Thoracic aorta (tissue), 2 donors: ENCODE measurements around the gene TRAPPC14. TPM values are rescaled to one million over a fixed set of nuclear protein-coding genes. Genes with fewer than 3 reads are reported as not detected.

ENCODE experiments used
- ATAC-seq: fragments of 150-250 bp; one replicate; pipeline ENCODE4 v1.8.0; 2017; ENCODE audit warnings: low read depth; ENCODE audit not compliant: insufficient number of reproducible peaks, low FRiP score
- DNase-seq: peaks from one replicate; pipeline ENCODE4 v3.0.0-alpha.2; 2020; ENCODE audit warnings: low spot score
- H3K27ac ChIP-seq, 2 donors: fragments of 200-600 bp; sonication (generic); 1 replicate in 1 of 2; 2 replicates in 1 of 2; pipeline ENCODE4 v1.5.1; 2016; ENCODE audit warnings: mild to moderate bottlenecking in 2 of 2, moderate library complexity in 2 of 2
- H3K27me3 ChIP-seq: fragments of 200-600 bp; sonication (generic); replicated peaks from 2 replicates; pipeline ENCODE4 v1.6.0; 2016; ENCODE audit warnings: mild to moderate bottlenecking; ENCODE audit not compliant: insufficient read depth
- H3K36me3 ChIP-seq: fragments of 200-600 bp; sonication (generic); one replicate; pipeline ENCODE4 v1.5.1; 2016
- H3K4me1 ChIP-seq, 2 donors: fragments of 200-600 bp; sonication (generic); 1 replicate in 1 of 2; 2 replicates in 1 of 2; pipeline versions ENCODE4 v1.5.1 to v1.6.0; 2016; ENCODE audit warnings: low read depth in 2 of 2, mild to moderate bottlenecking in 1 of 2; ENCODE audit not compliant: control insufficient read depth in 1 of 2
- H3K4me3 ChIP-seq: fragments of 200-600 bp; sonication (generic); 2 replicates; pipeline ENCODE4 v1.5.1; 2016; ENCODE audit warnings: mild to moderate bottlenecking
- H3K9me3 ChIP-seq: fragments of 200-600 bp; sonication (generic); 2 replicates; pipeline ENCODE4 v1.5.1; 2016
- total RNA-seq, 2 donors: library from RNA; depleted of rRNA; stranded (reverse); fragments of >200 nt; gene quantifications; one replicate each; pipeline versions ENCODE4 v1.1.0 to v1.2.3, GENCODE V29; 2016
- TF ChIP-seq, protein P1 (sequence below): fragments of 200-600 bp; sonication (generic); IDR thresholded peaks from one replicate; pipeline ENCODE4 v1.5.1; 2019; ENCODE audit warnings: antibody characterized with exemption

Gene TRAPPC14
- total RNA-seq, 2 donors from 2014 or later = 14.0 to 18.0 TPM

GRCh38 chr7:100124301-100125230, 34.0 kb downstream of the TRAPPC14 start:
- Histone ChIP-seq H3K4me3 (no peak overlapping the region), H3K36me3 (no peaks in the 10 kb centered on the region), H3K4me1 (peaks cover 13 to 36% of the 10 kb centered on the region in 2 donors), H3K27me3 (no peaks in the 10 kb centered on the region), H3K9me3 (no peaks in the 10 kb centered on the region), H3K27ac (no peak overlapping the region)
- ATAC-seq = no peak
- TF ChIP-seq, protein P1, sequence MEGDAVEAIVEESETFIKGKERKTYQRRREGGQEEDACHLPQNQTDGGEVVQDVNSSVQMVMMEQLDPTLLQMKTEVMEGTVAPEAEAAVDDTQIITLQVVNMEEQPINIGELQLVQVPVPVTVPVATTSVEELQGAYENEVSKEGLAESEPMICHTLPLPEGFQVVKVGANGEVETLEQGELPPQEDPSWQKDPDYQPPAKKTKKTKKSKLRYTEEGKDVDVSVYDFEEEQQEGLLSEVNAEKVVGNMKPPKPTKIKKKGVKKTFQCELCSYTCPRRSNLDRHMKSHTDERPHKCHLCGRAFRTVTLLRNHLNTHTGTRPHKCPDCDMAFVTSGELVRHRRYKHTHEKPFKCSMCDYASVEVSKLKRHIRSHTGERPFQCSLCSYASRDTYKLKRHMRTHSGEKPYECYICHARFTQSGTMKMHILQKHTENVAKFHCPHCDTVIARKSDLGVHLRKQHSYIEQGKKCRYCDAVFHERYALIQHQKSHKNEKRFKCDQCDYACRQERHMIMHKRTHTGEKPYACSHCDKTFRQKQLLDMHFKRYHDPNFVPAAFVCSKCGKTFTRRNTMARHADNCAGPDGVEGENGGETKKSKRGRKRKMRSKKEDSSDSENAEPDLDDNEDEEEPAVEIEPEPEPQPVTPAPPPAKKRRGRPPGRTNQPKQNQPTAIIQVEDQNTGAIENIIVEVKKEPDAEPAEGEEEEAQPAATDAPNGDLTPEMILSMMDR = no peak
- DNase-seq = no peak

- ATAC-seq (no peak), DNase-seq (no peak)
- Histone ChIP-seq H3K27me3 (no peaks in the 10 kb centered on the region), H3K27ac (no peak overlapping the region), H3K4me1 (peaks cover 15 to 34% of the 10 kb centered on the region in 2 donors), H3K9me3 (no peaks in the 10 kb centered on the region), H3K4me3 (no peak overlapping the region), H3K36me3 (no peaks in the 10 kb centered on the region)
- TF ChIP-seq, protein P1 = no peak
Observed at GRCh38 chr7:100122568-100122967, 36.0 kb downstream of the TRAPPC14 start.

DNA sequence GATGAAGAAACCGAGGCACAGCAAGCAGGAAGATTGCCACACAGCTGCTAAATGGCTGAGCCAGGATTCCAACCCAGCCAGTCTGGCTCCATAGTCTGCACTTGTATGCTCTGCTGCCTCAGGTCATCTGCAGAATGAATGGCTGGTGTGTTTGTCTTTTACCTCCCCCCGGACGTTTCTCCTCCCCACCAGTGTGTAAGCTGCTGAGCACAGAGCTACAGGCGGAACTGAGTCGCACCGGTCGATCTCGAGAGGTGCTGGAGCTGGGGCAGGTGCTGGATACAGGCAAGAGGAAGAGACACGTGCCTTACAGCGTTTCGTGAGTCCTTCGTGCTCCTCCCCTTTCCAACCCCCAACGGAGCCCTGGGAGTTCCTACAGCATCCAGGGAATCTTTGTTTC, 36.5 kb downstream of the TRAPPC14 start:
- Histone ChIP-seq H3K27ac (no peak overlapping the region), H3K36me3 (no peaks in the 10 kb centered on the region), H3K4me3 (no peak overlapping the region), H3K27me3 (no peaks in the 10 kb centered on the region), H3K4me1 (peaks cover 15 to 34% of the 10 kb centered on the region in 2 donors), H3K9me3 (no peaks in the 10 kb centered on the region)
- ATAC-seq = no peak
- TF ChIP-seq, protein P1 = no peak
- no peak for DNase-seq

DNA sequence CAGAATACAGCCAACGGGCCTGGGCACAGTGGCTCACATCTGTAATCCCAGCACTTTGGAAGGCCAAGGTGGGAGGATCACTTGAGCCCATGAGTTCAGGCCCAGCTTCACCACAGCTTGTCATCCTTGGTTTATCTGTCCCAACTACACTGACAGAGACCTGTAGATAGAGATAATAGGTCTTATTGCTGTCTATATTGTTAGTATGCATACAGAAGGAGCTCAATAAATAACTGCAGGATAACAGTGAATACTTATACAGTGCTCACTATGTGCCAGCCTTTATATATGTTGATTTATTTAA, 37.8 kb downstream of the TRAPPC14 start:
- TF ChIP-seq, protein P1 = no peak
- ATAC-seq (no peak), DNase-seq (no peak)
- peak overlapping the region; percentile 84 for H3K4me3 ChIP-seq
- H3K27ac ChIP-seq = peak overlapping the region; percentile 85 to 87
- H3K9me3 ChIP-seq = no peaks in the 10 kb centered on the region
- H3K36me3 ChIP-seq = no peaks in the 10 kb centered on the region
- no peaks in the 10 kb centered on the region for H3K27me3 ChIP-seq
- peaks cover 11 to 24% of the 10 kb centered on the region in 2 donors for H3K4me1 ChIP-seq

DNA sequence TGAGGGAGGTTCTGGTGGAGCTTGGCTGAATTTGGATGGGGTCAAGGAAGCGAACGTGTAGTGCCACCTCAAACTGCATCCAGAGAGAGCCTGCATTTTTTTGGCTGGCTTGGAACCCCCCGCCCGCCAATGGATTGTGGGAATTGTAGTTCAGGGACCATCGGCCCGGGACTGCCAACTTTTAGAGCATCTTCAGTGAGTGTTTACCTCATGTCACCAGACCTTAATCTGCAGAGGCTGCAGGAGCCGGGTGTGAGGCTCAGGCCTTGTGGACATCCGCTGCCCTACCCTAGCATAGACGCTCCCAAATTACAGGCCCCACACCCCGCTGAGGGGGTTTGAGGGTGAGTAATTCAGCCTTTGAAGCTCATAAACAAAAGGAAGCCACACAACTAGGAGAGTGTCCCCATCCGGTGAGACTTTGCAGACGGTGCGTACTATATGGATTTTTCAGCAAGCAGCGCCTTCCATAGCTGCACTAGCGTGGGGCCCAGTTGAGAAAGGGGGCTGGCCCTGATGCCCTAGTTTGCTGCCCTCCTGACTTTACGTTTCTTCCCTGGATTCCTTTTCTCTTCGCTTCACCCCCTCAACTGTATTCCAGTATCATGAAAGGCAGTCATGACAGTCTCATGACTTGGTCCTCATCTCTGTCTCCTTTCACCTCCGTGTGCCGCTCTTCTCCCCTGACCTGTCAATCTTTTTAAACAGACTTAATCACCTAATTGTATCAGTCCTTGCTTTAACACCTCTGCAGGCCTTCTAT, 38.4 kb downstream of the TRAPPC14 start:
- no peaks in the 10 kb centered on the region for H3K36me3 ChIP-seq
- peak; percentile 46 for ATAC-seq
- DNase-seq = no peak
- no peaks in the 10 kb centered on the region for H3K27me3 ChIP-seq
- peaks cover 11 to 19% of the 10 kb centered on the region in 2 donors for H3K4me1 ChIP-seq
- peak overlapping the region; percentile 85 to 87 for H3K27ac ChIP-seq
- TF ChIP-seq, protein P1 = no peak
- no peaks in the 10 kb centered on the region for H3K9me3 ChIP-seq
- peak overlapping the region; percentile 84 for H3K4me3 ChIP-seq
